Activated CD8-positive, alpha-beta T cell treated with anti-CD3 and anti-CD28 coated beads for 36 hours (primary cell): ENCODE results near the gene ZNF236. TPM values are rescaled to one million over a fixed set of nuclear protein-coding genes. Genes with fewer than 3 reads are reported as not detected.
"Not testable (repeated sequence)": the region's sequence is repeated elsewhere in the genome, so short reads cannot be mapped to it uniquely, and the experiment has no call there.

Experiments used
- ATAC-seq: fragments of 200-7000 bp; cut with Tn5 transposase; one replicate; pipeline ENCODE4 v1.10.0; 2021; ENCODE audit warnings: mild to moderate bottlenecking, moderate library complexity
- CTCF ChIA-PET: fragments of 350-600 bp; sonication (Branson Sonifier 250); formaldehyde crosslinking; loops from one replicate; lab custom pipeline; 2021; ENCODE audit warnings: antibody characterized with exemption; lab: Charles Lee
- POLR2A ChIA-PET: fragments of 350-600 bp; sonication (Branson Sonifier 250); formaldehyde crosslinking; loops from one replicate; lab custom pipeline; 2021; ENCODE audit warnings: antibody characterized with exemption; lab: Charles Lee
- DNase-seq: peaks from one replicate; pipeline ENCODE4 v3.0.0-alpha.2; 2020
- H3K27ac Mint-ChIP-seq: one replicate; pipeline ENCODE4 v1.8.0; 2021; ENCODE audit warnings: mild to moderate bottlenecking, mixed read lengths
- H3K27me3 Mint-ChIP-seq: one replicate; pipeline ENCODE4 v1.8.0; 2021; ENCODE audit warnings: mixed read lengths
- H3K36me3 Mint-ChIP-seq: one replicate; pipeline ENCODE4 v1.8.0; 2021; ENCODE audit warnings: low read depth, mixed read lengths
- H3K4me1 Mint-ChIP-seq: one replicate; pipeline ENCODE4 v1.8.0; 2021; ENCODE audit warnings: low read depth, mixed read lengths
- H3K4me3 Mint-ChIP-seq: one replicate; pipeline ENCODE4 v1.8.0; 2021; ENCODE audit warnings: mild to moderate bottlenecking, moderate library complexity, mixed read lengths
- H3K9me3 Mint-ChIP-seq: one replicate; pipeline ENCODE4 v1.8.0; 2021; ENCODE audit warnings: mixed read lengths
- CTCF ChIP-seq: fragments of 200-600 bp; IDR thresholded peaks from one replicate; pipeline ENCODE4 v1.8.0; 2022; ENCODE audit warnings: antibody characterized with exemption, mild to moderate bottlenecking
- intact Hi-C: fragments of 100-400 bp; cut with micrococcal nuclease; formaldehyde crosslinking; loops from one replicate; pipeline ENCODE4 v1.10.0; 2022
- total RNA-seq, 2 experiments: library from RNA; stranded (reverse); gene quantifications; one replicate each; pipeline ENCODE4 v1.2.3, GENCODE V29; 2021

The ZNF236 gene
- total RNA-seq, 2 experiments from 2014 or later: 12.7 to 15.2 TPM

GRCh38 chr18:76986406-76986805, 164.0 kb downstream of the ZNF236 start:
- intact Hi-C loops: no loop called here

GRCh38 chr18:76988031-76988826, 165.9 kb downstream of the ZNF236 start:
- no peaks in the 10 kb centered on the region for H3K9me3 Mint-ChIP-seq
- peaks cover 2% of the 10 kb centered on the region for H3K4me1 Mint-ChIP-seq
- H3K36me3 Mint-ChIP-seq: no peaks in the 10 kb centered on the region
- POLR2A ChIA-PET: no interaction called here
- no peak for ATAC-seq
- no peak overlapping the region for H3K4me3 Mint-ChIP-seq
- intact Hi-C loops: no loop called here
- no peak for DNase-seq
- no peak overlapping the region for H3K27ac Mint-ChIP-seq
- H3K27me3 Mint-ChIP-seq: no peaks in the 10 kb centered on the region
- CTCF ChIA-PET: interaction anchor here (1.4 kb wide), 2 partner anchors 12 to 185 kb away, joined by 4 to 6 read pairs; no protein-coding TSS in a partner anchor
- no peak for TF ChIP-seq CTCF

More at GRCh38 chr18:76986406-76986805, 164.0 kb downstream of the ZNF236 start:
- no peak for DNase-seq
- H3K36me3 Mint-ChIP-seq: no peaks in the 10 kb centered on the region
- no peak overlapping the region for H3K27ac Mint-ChIP-seq
- no peaks in the 10 kb centered on the region for H3K9me3 Mint-ChIP-seq
- H3K4me3 Mint-ChIP-seq: no peak overlapping the region
- ATAC-seq: no peak
- CTCF ChIA-PET: interaction anchor here (4.1 to 5.0 kb wide), 3 partner anchors 14 to 224 kb away, joined by 28 to 51 read pairs (median 37); no protein-coding TSS in a partner anchor
- TF ChIP-seq CTCF: no peak
- POLR2A ChIA-PET: interaction anchor here (0.6 to 1.3 kb wide), 2 partner anchors 11 to 14 kb away, joined by 3 to 4 read pairs; no protein-coding TSS in a partner anchor
- no peaks in the 10 kb centered on the region for H3K27me3 Mint-ChIP-seq
- peaks cover 6% of the 10 kb centered on the region for H3K4me1 Mint-ChIP-seq

GRCh38 chr18:76988827-76989646, 166.7 kb downstream of the ZNF236 start:
- no peak for TF ChIP-seq CTCF
- ChIA-PET POLR2A (no interaction called here), CTCF (interaction anchor here (1.4 kb wide), 2 partner anchors 11 to 186 kb away, joined by 4 to 6 read pairs; no protein-coding TSS in a partner anchor)
- ATAC-seq (no peak), DNase-seq (no peak)
- Mint-ChIP-seq H3K27me3 (no peaks in the 10 kb centered on the region), H3K4me3 (no peak overlapping the region), H3K27ac (no peak overlapping the region), H3K36me3 (no peaks in the 10 kb centered on the region), H3K4me1 (no peaks in the 10 kb centered on the region), H3K9me3 (no peaks in the 10 kb centered on the region)
- intact Hi-C loops: no loop called here

GRCh38 chr18:76989647-76990190, 167.4 kb downstream of the ZNF236 start:
- DNase-seq: no peak
- intact Hi-C loops: loop anchor here (10.0 kb wide), 1 partner anchor 665 kb away; no protein-coding TSS in a partner anchor
- H3K36me3 Mint-ChIP-seq: no peaks in the 10 kb centered on the region
- no peak overlapping the region for H3K27ac Mint-ChIP-seq
- TF ChIP-seq CTCF: no peak
- no peak overlapping the region for H3K4me3 Mint-ChIP-seq
- no peaks in the 10 kb centered on the region for H3K4me1 Mint-ChIP-seq
- ChIA-PET CTCF (interaction anchor here (0.6 kb wide), 1 partner anchor 11 kb away, joined by 3 read pairs; no protein-coding TSS in a partner anchor), POLR2A (no interaction called here)
- no peak for ATAC-seq
- H3K9me3 Mint-ChIP-seq: no peaks in the 10 kb centered on the region
- no peaks in the 10 kb centered on the region for H3K27me3 Mint-ChIP-seq

GRCh38 chr18:76990343-76991020, 168.1 kb downstream of the ZNF236 start:
- not testable (repeated sequence) for H3K27me3 Mint-ChIP-seq

More at GRCh38 chr18:76990343-76991020, 168.1 kb downstream of the ZNF236 start:
- H3K4me1 Mint-ChIP-seq, H3K9me3 Mint-ChIP-seq, H3K27ac Mint-ChIP-seq, ATAC-seq, H3K36me3 Mint-ChIP-seq, H3K4me3 Mint-ChIP-seq, DNase-seq: not testable (repeated sequence)
- intact Hi-C loops: loop anchor here (10.0 kb wide), 1 partner anchor 664 kb away; no protein-coding TSS in a partner anchor
- ChIA-PET POLR2A (interaction anchor here (1.0 kb wide), 1 partner anchor 15 kb away, joined by 3 read pairs; no protein-coding TSS in a partner anchor), CTCF (interaction anchor here (0.6 to 2.2 kb wide), 3 partner anchors 10 to 187 kb away, joined by 3 to 14 read pairs (median 3); no protein-coding TSS in a partner anchor)
